ENCODE data around the gene MRPL28. TPM values are rescaled to one million over a fixed set of nuclear protein-coding genes. Genes with fewer than 3 reads are reported as not detected.

Gene MRPL28
- total RNA-seq, 1 experiment from 2014 or later: 91.2 TPM

DNA sequence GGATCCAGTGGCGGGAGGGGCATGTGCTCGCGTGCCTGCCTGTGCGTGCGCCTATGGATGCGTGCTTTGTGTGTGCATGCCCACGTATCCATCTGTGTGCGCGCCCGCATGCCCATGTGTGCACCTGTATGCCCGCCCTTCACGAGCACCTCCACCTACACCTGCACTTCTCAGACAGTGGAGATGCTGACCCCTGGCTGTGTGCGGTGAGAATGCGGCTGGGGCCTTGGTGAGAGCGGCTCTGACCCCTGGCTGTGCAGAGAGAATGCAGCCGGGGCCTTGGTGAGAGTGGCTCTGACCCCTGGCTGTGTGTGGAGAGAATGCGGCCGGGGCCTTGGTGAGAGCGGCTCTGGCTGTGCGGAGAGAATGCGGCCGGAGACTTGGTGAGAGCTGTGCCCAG lies 51.7 kb downstream of the MRPL28 start:
- H3K4me1 ChIP-seq: no peaks in the 10 kb centered on the region
- Mint-ChIP-seq H3K4me1 (ENCODE audit: low read depth, unreplicated experiment) (no peaks in the 10 kb centered on the region), H3K36me3 (ENCODE audit: insufficient read depth, unreplicated experiment) (peaks cover 34% of the 10 kb centered on the region), H3K4me3 (ENCODE audit: unreplicated experiment) (no peak overlapping the region), H3K27ac (ENCODE audit: unreplicated experiment) (no peak overlapping the region), H3K27me3 (ENCODE audit: insufficient read depth, unreplicated experiment) (no peaks in the 10 kb centered on the region), H3K9me3 (ENCODE audit: unreplicated experiment) (no peaks in the 10 kb centered on the region)
- no peaks in the 10 kb centered on the region; the same call in 1 of the 2 replicates for H3K36me3 ChIP-seq (ENCODE audit: control insufficient read depth, insufficient read depth, low read length)
- no peaks in the 10 kb centered on the region for H3K27me3 ChIP-seq (replicated peaks; ENCODE audit: control insufficient read depth, insufficient read depth, low read length)
- DNase-seq: peak in 1 of 2 experiments; percentile 57
- H3K9me3 ChIP-seq: no peaks in the 10 kb centered on the region
- ChIA-PET POLR2A (interaction anchor here (0.6 kb wide), 1 partner anchor 34 kb away, joined by 3 read pairs; the partner anchor contains the start of gene AXIN1), CTCF (interaction anchor here (0.5 to 0.6 kb wide), 2 partner anchors 10 to 79 kb away, joined by 3 to 4 read pairs; no protein-coding TSS in a partner anchor)
- TF ChIP-seq, protein P1, sequence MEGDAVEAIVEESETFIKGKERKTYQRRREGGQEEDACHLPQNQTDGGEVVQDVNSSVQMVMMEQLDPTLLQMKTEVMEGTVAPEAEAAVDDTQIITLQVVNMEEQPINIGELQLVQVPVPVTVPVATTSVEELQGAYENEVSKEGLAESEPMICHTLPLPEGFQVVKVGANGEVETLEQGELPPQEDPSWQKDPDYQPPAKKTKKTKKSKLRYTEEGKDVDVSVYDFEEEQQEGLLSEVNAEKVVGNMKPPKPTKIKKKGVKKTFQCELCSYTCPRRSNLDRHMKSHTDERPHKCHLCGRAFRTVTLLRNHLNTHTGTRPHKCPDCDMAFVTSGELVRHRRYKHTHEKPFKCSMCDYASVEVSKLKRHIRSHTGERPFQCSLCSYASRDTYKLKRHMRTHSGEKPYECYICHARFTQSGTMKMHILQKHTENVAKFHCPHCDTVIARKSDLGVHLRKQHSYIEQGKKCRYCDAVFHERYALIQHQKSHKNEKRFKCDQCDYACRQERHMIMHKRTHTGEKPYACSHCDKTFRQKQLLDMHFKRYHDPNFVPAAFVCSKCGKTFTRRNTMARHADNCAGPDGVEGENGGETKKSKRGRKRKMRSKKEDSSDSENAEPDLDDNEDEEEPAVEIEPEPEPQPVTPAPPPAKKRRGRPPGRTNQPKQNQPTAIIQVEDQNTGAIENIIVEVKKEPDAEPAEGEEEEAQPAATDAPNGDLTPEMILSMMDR (IDR thresholded peaks at IDR 0.05; ENCODE audit: insufficient read depth in 1 of 2, low read depth in 1 of 2, low read length in 1 of 2, severe bottlenecking in 1 of 2, unreplicated experiment in 1 of 2): peak; percentile 21 to 42
- no peak overlapping the region for H3K4me3 ChIP-seq (ENCODE audit: low read depth, low read length)
- no TSS peak for BruUV-seq (replicated peaks)
- intact Hi-C loops (cut with micrococcal nuclease; ENCODE audit: unreplicated experiment): no loop called here

DNA sequence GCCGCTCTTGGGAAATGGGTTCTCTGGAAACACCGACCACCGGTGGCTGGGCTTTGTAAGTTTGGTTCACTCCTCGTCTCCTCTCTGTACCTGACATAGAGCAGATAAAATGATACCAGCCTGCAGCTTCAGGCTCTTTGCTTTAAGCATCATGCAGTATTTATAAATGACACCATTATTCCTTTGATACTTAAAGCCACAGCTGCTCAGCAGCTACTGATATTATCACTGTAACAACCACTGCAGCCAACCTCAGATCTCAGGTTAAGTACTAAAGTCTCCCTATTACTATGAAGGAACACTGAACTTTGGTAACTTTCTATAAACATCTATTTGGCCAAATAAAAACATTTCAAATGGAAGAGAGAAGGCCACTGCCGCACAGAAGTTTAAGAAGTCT lies 52.8 kb downstream of the MRPL28 start:
- DNase-seq: no peak
- Histone ChIP-seq H3K36me3 (ENCODE audit: control insufficient read depth, insufficient read depth, low read length) (no peaks in the 10 kb centered on the region; the same call in 1 of the 2 replicates), H3K4me3 (ENCODE audit: low read depth, low read length) (no peak overlapping the region), H3K27me3 (replicated peaks; ENCODE audit: control insufficient read depth, insufficient read depth, low read length) (no peaks in the 10 kb centered on the region), H3K9me3 (no peaks in the 10 kb centered on the region), H3K4me1 (no peaks in the 10 kb centered on the region)
- TF ChIP-seq, protein P1 (IDR thresholded peaks at IDR 0.05; ENCODE audit: insufficient read depth in 1 of 2, low read depth in 1 of 2, low read length in 1 of 2, severe bottlenecking in 1 of 2, unreplicated experiment in 1 of 2): no peak
- intact Hi-C loops (cut with micrococcal nuclease; ENCODE audit: unreplicated experiment): no loop called here
- Mint-ChIP-seq H3K36me3 (ENCODE audit: insufficient read depth, unreplicated experiment) (peaks cover 35% of the 10 kb centered on the region), H3K4me3 (ENCODE audit: unreplicated experiment) (no peak overlapping the region), H3K4me1 (ENCODE audit: low read depth, unreplicated experiment) (no peaks in the 10 kb centered on the region), H3K27ac (ENCODE audit: unreplicated experiment) (no peak overlapping the region), H3K9me3 (ENCODE audit: unreplicated experiment) (no peaks in the 10 kb centered on the region), H3K27me3 (ENCODE audit: insufficient read depth, unreplicated experiment) (no peaks in the 10 kb centered on the region)
- ChIA-PET CTCF (no interaction called here), POLR2A (no interaction called here)
- no TSS peak for BruUV-seq (replicated peaks)

Other genes with a start within 250 kb of the MRPL28 start
- gene NPRL3, start 231.9 kb downstream of the MRPL28 start, total RNA-seq (2022): 47.2 and 54.0 TPM in 2 replicates
- gene HBZ, start 217.9 kb downstream of the MRPL28 start, total RNA-seq (2022): not detected in 2 replicates
- gene HBM, start 204.6 kb downstream of the MRPL28 start, total RNA-seq (2022): not detected in 2 replicates
- gene HBA2, start 197.7 kb downstream of the MRPL28 start, total RNA-seq (2022): 2.1 TPM in 1 of 2 replicates, not detected in the other
- 3.6 and 8.6 TPM in 2 replicates for gene HBA1, start 193.9 kb downstream of the MRPL28 start, total RNA-seq (2022)
- gene HBQ1, start 190.1 kb downstream of the MRPL28 start, total RNA-seq (2022): 7.0 and 9.2 TPM in 2 replicates
- gene LUC7L, start 141.1 kb downstream of the MRPL28 start, total RNA-seq (2022): 80.7 and 86.1 TPM in 2 replicates
- gene FAM234A, start 135.7 kb downstream of the MRPL28 start, total RNA-seq (2022): 71.7 and 77.7 TPM in 2 replicates
- 5.3 and 8.9 TPM in 2 replicates for gene RGS11, start 94.6 kb downstream of the MRPL28 start, total RNA-seq (2022)
- 1.9 and 2.1 TPM in 2 replicates for gene ARHGDIG, start 89.9 kb downstream of the MRPL28 start, total RNA-seq (2022)
- 0.28 and 0.41 TPM in 2 replicates for gene PDIA2, start 87.4 kb downstream of the MRPL28 start, total RNA-seq (2022)
- 29.7 and 34.5 TPM in 2 replicates for gene AXIN1, start 17.8 kb downstream of the MRPL28 start, total RNA-seq (2022)
- 85.5 and 87.1 TPM in 2 replicates for gene PGAP6, start 11.4 kb upstream of the MRPL28 start, total RNA-seq (2022)
- gene NME4, start 26.7 kb upstream of the MRPL28 start, total RNA-seq (2022): 140 and 150 TPM in 2 replicates
- gene DECR2, start 31.3 kb upstream of the MRPL28 start, total RNA-seq (2022): 50.2 and 52.6 TPM in 2 replicates
- gene RAB11FIP3, start 55.1 kb upstream of the MRPL28 start, total RNA-seq (2022): 31.3 and 35.8 TPM in 2 replicates
- gene CAPN15, start 157.2 kb upstream of the MRPL28 start, total RNA-seq (2022): 85.3 and 87.9 TPM in 2 replicates
- gene PRR35, start 189.9 kb upstream of the MRPL28 start, total RNA-seq (2022): 0.14 TPM in 1 of 2 replicates, not detected in the other
- gene NHLRC4, start 196.5 kb upstream of the MRPL28 start, total RNA-seq (2022): not detected in 2 replicates
- 45.3 and 45.8 TPM in 2 replicates for gene PIGQ, start 199.4 kb upstream of the MRPL28 start, total RNA-seq (2022)
- 18.7 and 19.1 TPM in 2 replicates for gene RAB40C, start 219.5 kb upstream of the MRPL28 start, total RNA-seq (2022)